ENCODE data around the gene CCDC102B. TPM values are rescaled to one million over a fixed set of nuclear protein-coding genes. Genes with fewer than 3 reads are reported as not detected.

Gene CCDC102B
- total RNA-seq, 1 experiment from 2014 or later: 0.92 TPM

- no peak overlapping the region for H3K4me3 ChIP-seq (ENCODE audit: low read depth in 2 of 2, low read length in 2 of 2)
- TF ChIP-seq CTCF (IDR thresholded peaks at IDR 0.05) (no peak), TCF7L2 (IDR thresholded peaks at IDR 0.05; ENCODE audit: low read depth, low read length) (no peak), REST (IDR thresholded peaks at IDR 0.05; ENCODE audit: insufficient read depth in 1 of 2, low read depth in 2 of 2, low read length in 1 of 2) (no peak), SIN3A (IDR thresholded peaks at IDR 0.05; ENCODE audit: borderline replicate concordance, insufficient read depth, low read depth, low read length) (no peak), POLR2AphosphoS5 (IDR thresholded peaks at IDR 0.05; ENCODE audit: low read depth, low read length) (no peak)
- no TSS peak for BruUV-seq (replicated peaks)
- no peaks in the 10 kb centered on the region for H3K9me3 ChIP-seq (ENCODE audit: control insufficient read depth, insufficient read depth, low read depth, low read length)
- no peaks in the 10 kb centered on the region for H3K4me1 ChIP-seq (ENCODE audit: control insufficient read depth, insufficient read depth, low read length)
- ATAC-seq (no peak), DNase-seq (ENCODE audit: low read depth, low spot score) (no peak)
- H3K27me3 ChIP-seq (ENCODE audit: control insufficient read depth, insufficient read depth, low read length): no peaks in the 10 kb centered on the region
- ChIA-PET CTCF (no interaction called here), POLR2A (no interaction called here)
- H3K36me3 ChIP-seq (ENCODE audit: control insufficient read depth, insufficient read depth, low read length): no peaks in the 10 kb centered on the region
- in situ Hi-C loops (cut with HindIII; ENCODE audit: low pct_unique_long_range_greater_than_20kb, low sequenced_read_pairs): no loop called here
- no peak overlapping the region for H3K27ac ChIP-seq (ENCODE audit: low read length)
- intact Hi-C loops (cut with micrococcal nuclease; ENCODE audit: unreplicated experiment): no loop called here
Measured at GRCh38 chr18:69008538-69008937, 210.7 kb downstream of the CCDC102B start.

- CTCF ChIA-PET: no interaction called here
- POLR2A ChIA-PET: no interaction called here
- intact Hi-C loops (cut with micrococcal nuclease; ENCODE audit: unreplicated experiment) (no loop called here), in situ Hi-C loops (cut with HindIII; ENCODE audit: low pct_unique_long_range_greater_than_20kb, low sequenced_read_pairs) (no loop called here)
- no peak overlapping the region for H3K4me3 ChIP-seq (ENCODE audit: low read depth in 2 of 2, low read length in 2 of 2)
- no TSS peak for BruUV-seq (replicated peaks)
- H3K4me1 ChIP-seq (ENCODE audit: control insufficient read depth, insufficient read depth, low read length): no peaks in the 10 kb centered on the region
- H3K9me3 ChIP-seq (ENCODE audit: control insufficient read depth, insufficient read depth, low read depth, low read length): no peaks in the 10 kb centered on the region
- no peak overlapping the region for H3K27ac ChIP-seq (ENCODE audit: low read length)
- no peaks in the 10 kb centered on the region for H3K36me3 ChIP-seq (ENCODE audit: control insufficient read depth, insufficient read depth, low read length)
- DNase-seq (ENCODE audit: low read depth, low spot score) (no peak), ATAC-seq (no peak)
- TF ChIP-seq CTCF (IDR thresholded peaks at IDR 0.05): no peak
- TF ChIP-seq SIN3A (IDR thresholded peaks at IDR 0.05; ENCODE audit: borderline replicate concordance, insufficient read depth, low read depth, low read length): no peak
- TF ChIP-seq REST (IDR thresholded peaks at IDR 0.05; ENCODE audit: insufficient read depth in 1 of 2, low read depth in 2 of 2, low read length in 1 of 2): no peak
- no peak for TF ChIP-seq TCF7L2 (IDR thresholded peaks at IDR 0.05; ENCODE audit: low read depth, low read length)
- no peak for TF ChIP-seq POLR2AphosphoS5 (IDR thresholded peaks at IDR 0.05; ENCODE audit: low read depth, low read length)
- H3K27me3 ChIP-seq (ENCODE audit: control insufficient read depth, insufficient read depth, low read length): no peaks in the 10 kb centered on the region
Measured at GRCh38 chr18:69021211-69021805, 223.4 kb downstream of the CCDC102B start.

Data from Panc1 (cell line).